Measurements from ENCODE around the gene MCEE. TPM values are rescaled to one million over a fixed set of nuclear protein-coding genes. Genes with fewer than 3 reads are reported as not detected.
"Not testable (repeated sequence)": the region's sequence is repeated elsewhere in the genome, so short reads cannot be mapped to it uniquely, and the experiment has no call there.

MCEE gene
- polyA plus RNA-seq, 1 experiment = 10.8 TPM

GRCh38 chr2:71136174-71136573 lies 6.1 kb upstream of the MCEE start:
- DNase-seq (ENCODE audit: low read depth) = no peak

GRCh38 chr2:71133603-71134002 lies 3.6 kb upstream of the MCEE start:
- no peak for TF ChIP-seq CTCF (IDR thresholded peaks at IDR 0.05; ENCODE audit: insufficient read depth, low read depth, low read length)
- CTCF ChIA-PET = interaction anchor here (1.9 kb wide), 1 partner anchor 23 kb away, joined by 7 read pairs; no protein-coding TSS in a partner anchor
- Histone ChIP-seq H3K27me3 (ENCODE audit: control insufficient read depth, insufficient read depth, low read length) (no peaks in the 10 kb centered on the region), H3K36me3 (ENCODE audit: control insufficient read depth, insufficient read depth, low read length) (peaks cover 12% of the 10 kb centered on the region), H3K4me3 (ENCODE audit: low read depth, low read length) (no peak overlapping the region)
- DNase-seq (ENCODE audit: low read depth) = no peak
- POLR2A ChIA-PET = no interaction called here

More at GRCh38 chr2:71136174-71136573, 6.1 kb upstream of the MCEE start:
- no peak overlapping the region for H3K4me3 ChIP-seq (ENCODE audit: low read depth, low read length)
- CTCF ChIA-PET = no interaction called here
- H3K27me3 ChIP-seq (ENCODE audit: control insufficient read depth, insufficient read depth, low read length) = no peaks in the 10 kb centered on the region
- no peak for TF ChIP-seq CTCF (IDR thresholded peaks at IDR 0.05; ENCODE audit: insufficient read depth, low read depth, low read length)
- H3K36me3 ChIP-seq (ENCODE audit: control insufficient read depth, insufficient read depth, low read length) = peaks cover 20% of the 10 kb centered on the region
- POLR2A ChIA-PET = no interaction called here

GRCh38 chr2:71131387-71132166 lies 1.5 kb upstream of the MCEE start:
- H3K36me3 ChIP-seq (ENCODE audit: control insufficient read depth, insufficient read depth, low read length); POLR2A ChIA-PET; DNase-seq (ENCODE audit: low read depth); H3K27me3 ChIP-seq (ENCODE audit: control insufficient read depth, insufficient read depth, low read length): not testable (repeated sequence)
- peak overlapping the region; percentile 79 for H3K4me3 ChIP-seq (ENCODE audit: low read depth, low read length)
- CTCF ChIA-PET = interaction anchor here (0.8 to 1.2 kb wide), 2 partner anchors 17 to 31 kb away, joined by 3 read pairs; no protein-coding TSS in a partner anchor

GRCh38 chr2:71130905-71131244 lies 846 bp upstream of the MCEE start:
- CTCF ChIA-PET = interaction anchor here (0.8 to 1.2 kb wide), 3 partner anchors 18 to 62 kb away, joined by 3 read pairs; partner anchors contain the start of gene NAGK
- TF ChIP-seq CTCF (IDR thresholded peaks at IDR 0.05; ENCODE audit: insufficient read depth, low read depth, low read length) = no peak
- Histone ChIP-seq H3K4me3 (ENCODE audit: low read depth, low read length) (peak overlapping the region; percentile 79), H3K27me3 (ENCODE audit: control insufficient read depth, insufficient read depth, low read length) (no peaks in the 10 kb centered on the region), H3K36me3 (ENCODE audit: control insufficient read depth, insufficient read depth, low read length) (peaks cover 5% of the 10 kb centered on the region)
- no peak for DNase-seq (ENCODE audit: low read depth)
- POLR2A ChIA-PET = no interaction called here

- DNase-seq (ENCODE audit: low read depth) = peak; percentile 19
- POLR2A ChIA-PET = interaction anchor here (0.6 kb wide), 1 partner anchor 73 kb away, joined by 18 read pairs; no protein-coding TSS in a partner anchor
- CTCF ChIA-PET = interaction anchor here (1.0 kb wide), 1 partner anchor 59 kb away, joined by 3 read pairs; no protein-coding TSS in a partner anchor
- H3K27me3 ChIP-seq (ENCODE audit: control insufficient read depth, insufficient read depth, low read length) = no peaks in the 10 kb centered on the region
- no peak for TF ChIP-seq CTCF (IDR thresholded peaks at IDR 0.05; ENCODE audit: insufficient read depth, low read depth, low read length)
- peaks cover 4% of the 10 kb centered on the region for H3K36me3 ChIP-seq (ENCODE audit: control insufficient read depth, insufficient read depth, low read length)
- peak overlapping the region; percentile 79 for H3K4me3 ChIP-seq (ENCODE audit: low read depth, low read length)
Observed at GRCh38 chr2:71129902-71130151, 202 bp downstream of the MCEE start.

Measured in BJ (cell line).